BJ (cell line): ENCODE results near the gene KCNIP1. TPM values are rescaled to one million over a fixed set of nuclear protein-coding genes. Genes with fewer than 3 reads are reported as not detected.

ENCODE experiments used
- CTCF ChIA-PET: fragments of 350-600 bp; formaldehyde crosslinking; extraction: SDS; loops from one replicate; lab custom pipeline; 2021; ENCODE audit warnings: antibody characterized with exemption, inconsistent platforms; lab: Yijun Ruan, JAX
- POLR2A ChIA-PET: fragments of 300-600 bp; sonication (Branson Sonifier 250); formaldehyde crosslinking; extraction: SDS; loops from one replicate; lab custom pipeline; 2021; ENCODE audit warnings: antibody characterized with exemption; lab: Charles Lee
- DNase-seq: peaks from one replicate; pipeline ENCODE4 v3.0.0-alpha.2; 2011; ENCODE audit warnings: low read depth
- H3K27me3 ChIP-seq: 2 replicates; pipeline ENCODE4 v1.6.0; 2011; ENCODE audit warnings: low read length; ENCODE audit not compliant: control insufficient read depth, insufficient read depth
- H3K36me3 ChIP-seq: 2 replicates; pipeline ENCODE4 v1.5.1; 2011; ENCODE audit warnings: low read length; ENCODE audit not compliant: control insufficient read depth, insufficient read depth
- H3K4me3 ChIP-seq: 2 replicates; pipeline ENCODE4 v1.5.1; 2011; ENCODE audit warnings: low read depth, mild to moderate bottlenecking, control low read depth, low read length
- CTCF ChIP-seq: IDR thresholded peaks from 2 replicates; pipeline ENCODE4 v1.5.1; 2011; ENCODE audit warnings: low read depth, mild to moderate bottlenecking, control low read depth, inconsistent platforms, low read length, moderate library complexity; ENCODE audit not compliant: insufficient read depth
- polyA plus RNA-seq: library from polyadenylated mRNA; depleted of rRNA; stranded (reverse); fragments of >200 nt; gene quantifications from 2 replicates; pipeline ENCODE4 v1.2.3, GENCODE V29; 2011

KCNIP1 gene
- polyA plus RNA-seq, 1 experiment, result not detected

GRCh38 chr5:170537451-170538095 lies 33.8 kb downstream of the KCNIP1 start:
- H3K4me3 ChIP-seq, result no peak overlapping the region
- H3K27me3 ChIP-seq, result no peaks in the 10 kb centered on the region
- no peaks in the 10 kb centered on the region for H3K36me3 ChIP-seq
- CTCF ChIA-PET, result no interaction called here
- POLR2A ChIA-PET, result no interaction called here
- no peak for TF ChIP-seq CTCF
- no peak for DNase-seq

- no peak for DNase-seq
- CTCF ChIA-PET, result no interaction called here
- POLR2A ChIA-PET, result no interaction called here
- Histone ChIP-seq H3K27me3 (no peaks in the 10 kb centered on the region), H3K36me3 (no peaks in the 10 kb centered on the region), H3K4me3 (no peak overlapping the region)
- no peak for TF ChIP-seq CTCF
Observed at GRCh38 chr5:170538096-170538465, 34.3 kb downstream of the KCNIP1 start.

- DNase-seq, result no peak
- no peaks in the 10 kb centered on the region for H3K36me3 ChIP-seq
- ChIA-PET POLR2A (no interaction called here), CTCF (no interaction called here)
- H3K27me3 ChIP-seq, result no peaks in the 10 kb centered on the region
- no peak overlapping the region for H3K4me3 ChIP-seq
- no peak for TF ChIP-seq CTCF
Observed at GRCh38 chr5:170538696-170539586, 35.1 kb downstream of the KCNIP1 start.

- TF ChIP-seq CTCF, result no peak
- DNase-seq, result no peak
- POLR2A ChIA-PET, result no interaction called here
- no peak overlapping the region for H3K4me3 ChIP-seq
- CTCF ChIA-PET, result no interaction called here
- no peaks in the 10 kb centered on the region for H3K36me3 ChIP-seq
- H3K27me3 ChIP-seq, result no peaks in the 10 kb centered on the region
Observed at GRCh38 chr5:170540271-170540670, 36.5 kb downstream of the KCNIP1 start.

- Histone ChIP-seq H3K27me3 (no peaks in the 10 kb centered on the region), H3K36me3 (no peaks in the 10 kb centered on the region), H3K4me3 (no peak overlapping the region)
- no peak for TF ChIP-seq CTCF
- no peak for DNase-seq
- ChIA-PET CTCF (interaction anchor here (0.6 kb wide), 1 partner anchor 1509 kb away, joined by 3 read pairs; no protein-coding TSS in a partner anchor), POLR2A (no interaction called here)
Observed at GRCh38 chr5:170541146-170541769, 37.4 kb downstream of the KCNIP1 start.
